HepG2 (cell line): ENCODE measurements around the gene TESK1. TPM values are rescaled to one million over a fixed set of nuclear protein-coding genes. Genes with fewer than 3 reads are reported as not detected.

Experiments used
- ATAC-seq: fragments of 200-7000 bp; cut with Tn5 transposase; 3 replicates; pipeline ENCODE4 v1.9.1; 2020; ENCODE audit warnings: mild to moderate bottlenecking, moderate library complexity
- BruUV-seq: library from RNA; stranded (reverse); fragments of 400-500 nt; replicated peaks from 2 replicates; lab custom pipeline; 2021; lab: Mats Ljungman, UMichigan
- CTCF ChIA-PET: fragments of 300-600 bp; formaldehyde crosslinking; extraction: SDS; loops from one replicate; lab custom pipeline; 2021; ENCODE audit warnings: low total read pairs, inconsistent platforms, low intra/inter-chr PET ratio; lab: Yijun Ruan, JAX
- POLR2A ChIA-PET: fragments of 350-600 bp; sonication (Branson Sonifier 250); formaldehyde crosslinking; loops from one replicate; lab custom pipeline; 2020; ENCODE audit warnings: antibody characterized with exemption, inconsistent platforms; lab: Yijun Ruan, JAX
- DNase-seq: peaks from one replicate; pipeline ENCODE4 v3.0.0-alpha.2; 2015; ENCODE audit warnings: low spot score
- FAIRE-seq: peaks from 3 replicates; lab custom pipeline; 2011; peaks lifted over from hg19 to GRCh38; lab: Jason Lieb, UNC
- H2AFZ ChIP-seq: one replicate; pipeline ENCODE4 v1.6.1; 2011; ENCODE audit warnings: low read length, inconsistent platforms
- H3K27ac ChIP-seq: fragments of 300-600 bp; 3 replicates; pipeline ENCODE4 v1.8.0; 2011; ENCODE audit warnings: mixed run types, mild to moderate bottlenecking, mixed read lengths, low read length, inconsistent platforms; ENCODE audit not compliant: insufficient read depth; ENCODE audit errors: extremely low read length
- H3K27me3 ChIP-seq, 2 experiments: fragments of 200-600 bp in 1 of 2; 2 replicates in 1 of 2; 3 replicates in 1 of 2; pipeline versions ENCODE4 v1.6.0 to v1.8.0; 2011; ENCODE audit warnings: low read length in 2 of 2, mild to moderate bottlenecking in 2 of 2, moderate library complexity in 2 of 2, inconsistent platforms in 1 of 2; ENCODE audit not compliant: insufficient read depth in 2 of 2, control insufficient read depth in 1 of 2
- H3K36me3 ChIP-seq, 2 experiments: fragments of 200-600 bp in 1 of 2; replicated peaks in 1 of 2; 2 replicates in 1 of 2; 3 replicates in 1 of 2; pipeline versions ENCODE4 v1.5.1 to v1.8.0; 2011; ENCODE audit warnings: low read length in 2 of 2, inconsistent platforms in 1 of 2; ENCODE audit not compliant: insufficient read depth in 2 of 2, control insufficient read depth in 1 of 2
- H3K4me1 ChIP-seq: 2 replicates; pipeline ENCODE4 v1.5.1; 2012; ENCODE audit warnings: low read length, inconsistent platforms; ENCODE audit not compliant: insufficient read depth
- H3K4me2 ChIP-seq: 2 replicates; pipeline ENCODE4 v1.6.0; 2011; ENCODE audit warnings: low read depth, low read length, inconsistent platforms
- H3K4me3 ChIP-seq, 3 experiments: fragments of 200-600 bp in 1 of 3; sonication (generic), shearing (Covaris generic) in 1 of 3; replicated peaks in 1 of 3; 2 replicates each; pipeline ENCODE4 v1.5.1; 2011 to 2016; ENCODE audit warnings: low read length in 3 of 3, inconsistent platforms in 2 of 3, low read depth in 2 of 3, mild to moderate bottlenecking in 2 of 3, control low read depth in 1 of 3, mixed read lengths in 1 of 3; ENCODE audit not compliant: insufficient read depth in 1 of 3
- H3K79me2 ChIP-seq: one replicate; pipeline ENCODE4 v1.6.1; 2011; ENCODE audit warnings: low read length, inconsistent platforms; ENCODE audit not compliant: insufficient read depth
- H3K9ac ChIP-seq: 2 replicates; pipeline ENCODE4 v1.6.0; 2011; ENCODE audit warnings: mild to moderate bottlenecking, low read depth, low read length, inconsistent platforms; ENCODE audit not compliant: insufficient read depth
- H3K9me3 ChIP-seq: 2 replicates; pipeline ENCODE4 v1.5.1; 2012; ENCODE audit warnings: mild to moderate bottlenecking, low read length
- H4K20me1 ChIP-seq: 2 replicates; pipeline ENCODE4 v1.6.0; 2011; ENCODE audit warnings: inconsistent platforms, mild to moderate bottlenecking, low read length, moderate library complexity; ENCODE audit not compliant: insufficient read depth
- ADNP ChIP-seq: sonication (generic); formaldehyde crosslinking; IDR thresholded peaks from 2 replicates; pipeline ENCODE4 v1.4.0; 2020; ENCODE audit warnings: missing genetic modification reagents
- ATAD3A ChIP-seq: sonication (generic); formaldehyde crosslinking; IDR thresholded peaks from 2 replicates; pipeline ENCODE4 v1.4.0; 2020; ENCODE audit warnings: missing genetic modification reagents
- ATF5 ChIP-seq: sonication (generic); formaldehyde crosslinking; IDR thresholded peaks from 2 replicates; pipeline ENCODE4 v1.4.0; 2020; ENCODE audit warnings: mild to moderate bottlenecking, low read depth, missing genetic modification reagents
- BRCA1 ChIP-seq: sonication (generic); formaldehyde crosslinking; IDR thresholded peaks from 2 replicates; pipeline ENCODE4 v1.4.0; 2020; ENCODE audit warnings: missing genetic modification reagents
- ERF ChIP-seq: IDR thresholded peaks from 2 replicates; pipeline ENCODE4 v1.6.1; 2018; ENCODE audit warnings: missing biosample characterization, missing genetic modification reagents
- ETV6 ChIP-seq: sonication (generic); formaldehyde crosslinking; conservative IDR thresholded peaks from 2 replicates; pipeline ENCODE4 v1.4.0; 2020; ENCODE audit warnings: missing genetic modification reagents
- HDAC6 ChIP-seq: fragments of 200-600 bp; sonication (generic); IDR thresholded peaks from 2 replicates; pipeline ENCODE4 v1.7.0; 2017; ENCODE audit warnings: mild to moderate bottlenecking, antibody characterized with exemption, low read length, low read depth
- HNF4G ChIP-seq, 2 experiments: sonication (generic) in 1 of 2; formaldehyde crosslinking in 1 of 2; IDR thresholded peaks; 2 replicates each; pipeline versions ENCODE4 v1.4.0 to v1.6.1; 2011 to 2020; ENCODE audit warnings: borderline replicate concordance in 2 of 2, low read depth in 2 of 2, mild to moderate bottlenecking in 2 of 2, low read length in 1 of 2, missing genetic modification reagents in 1 of 2, moderate library complexity in 1 of 2
- HOMEZ ChIP-seq: IDR thresholded peaks from 2 replicates; pipeline ENCODE4 v1.6.1; 2016; ENCODE audit warnings: low read depth
- JARID2 ChIP-seq: sonication (generic); formaldehyde crosslinking; IDR thresholded peaks from 2 replicates; pipeline ENCODE4 v1.8.1; 2023; ENCODE audit warnings: missing genetic modification reagents, inconsistent platforms; ENCODE audit not compliant: insufficient replicate concordance
- MLXIP ChIP-seq: sonication (generic); formaldehyde crosslinking; IDR thresholded peaks from 2 replicates; pipeline ENCODE4 v1.9.0; 2021; ENCODE audit warnings: missing genetic modification reagents, borderline replicate concordance
- RXRB ChIP-seq: IDR thresholded peaks from 2 replicates; pipeline ENCODE4 v1.6.1; 2016; ENCODE audit warnings: borderline replicate concordance, missing genetic modification reagents, missing compliant biosample characterization
- TCF7 ChIP-seq: sonication (generic); IDR thresholded peaks from 2 replicates; pipeline ENCODE4 v1.6.1; 2016; ENCODE audit warnings: antibody characterized with exemption, low read depth
- TEAD3 ChIP-seq: optimal IDR thresholded peaks from 2 replicates; pipeline ENCODE3; 2016; ENCODE audit warnings: borderline replicate concordance
- ZC3H13 ChIP-seq: sonication (generic); formaldehyde crosslinking; IDR thresholded peaks from 2 replicates; pipeline ENCODE4 v1.8.1; 2023; ENCODE audit warnings: mild to moderate bottlenecking, missing genetic modification reagents, moderate library complexity
- ZFP36L1 ChIP-seq: sonication (generic); formaldehyde crosslinking; IDR thresholded peaks from 2 replicates; pipeline ENCODE4 v1.8.0; 2022; ENCODE audit warnings: mild to moderate bottlenecking, missing genetic modification reagents, moderate library complexity
- ZMYM3 ChIP-seq: sonication (generic); formaldehyde crosslinking; IDR thresholded peaks from 2 replicates; pipeline ENCODE4 v1.5.1; 2020; ENCODE audit warnings: mild to moderate bottlenecking, missing genetic modification reagents
- ZNF207 ChIP-seq: fragments of 450-650 bp; IDR thresholded peaks from 2 replicates; pipeline ENCODE4 v1.6.1; 2016; ENCODE audit warnings: antibody characterized with exemption, borderline replicate concordance
- ZNF264 ChIP-seq: sonication (generic); formaldehyde crosslinking; IDR thresholded peaks from 2 replicates; pipeline ENCODE4 v1.4.0; 2020; ENCODE audit warnings: missing genetic modification reagents
- ZNF576 ChIP-seq: sonication (generic); formaldehyde crosslinking; IDR thresholded peaks from 2 replicates; pipeline ENCODE4 v1.4.0; 2020; ENCODE audit warnings: mild to moderate bottlenecking, missing genetic modification reagents
- ZNF670 ChIP-seq: sonication (generic); formaldehyde crosslinking; IDR thresholded peaks from 2 replicates; pipeline ENCODE4 v1.8.0; 2022; ENCODE audit warnings: mild to moderate bottlenecking, missing genetic modification reagents, borderline replicate concordance
- WGBS: methylation state at CpG from one replicate; pipeline ENCODE4 v1.1.6; 2017; ENCODE audit warnings: low lambda C conversion rate; 5-methylcytosine and 5-hydroxymethylcytosine counted together
- in situ Hi-C: cut with HindIII; loops from 2 replicates; pipeline ENCODE4 v1.10.0; 2017; ENCODE audit warnings: low pct_unique_long_range_greater_than_20kb; ENCODE audit not compliant: extremely low pct_ligation_motif_present
- intact Hi-C: fragments of 100-400 bp; cut with micrococcal nuclease; formaldehyde crosslinking; loops from one replicate; pipeline ENCODE4 v1.10.0; 2022; ENCODE audit not compliant: unreplicated experiment
- polyA plus RNA-seq, 8 experiments: library from polyadenylated mRNA; depleted of rRNA in 3 of 8; stranded (reverse) in 7 of 8; unstranded in 1 of 8; fragments of >200 nt; fragmentation: Illumina TruSeq in 4 of 8; extraction: Trizol in 4 of 8; gene quantifications; 2 replicates each; pipeline versions ENCODE4 v1.2.1 to v1.2.3, GENCODE V29; 2011 to 2016; ENCODE audit warnings: low read depth in 4 of 8, missing spikeins in 1 of 8, mixed read lengths in 1 of 8; ENCODE audit not compliant: insufficient read depth in 1 of 8
- total RNA-seq, 5 experiments: library from RNA; depleted of rRNA; stranded (reverse); fragments of >200 nt; fragmentation: Illumina TruSeq; extraction: Trizol; gene quantifications; 2 replicates each; pipeline ENCODE4 v1.2.3, GENCODE V29; 2016; ENCODE audit warnings: low read depth in 1 of 5

TESK1 gene
- total and polyA plus RNA-seq, 2 of the 13 experiments (the other 11 are each of a cell fraction or from before 2014, with no cell fraction given), result 7.3 to 13.6 TPM

- Histone ChIP-seq H3K9ac (peak overlapping the region; percentile 27), H3K4me2 (peak overlapping the region; percentile 64), H3K36me3 (no peaks in the 10 kb centered on the region; a peak in 2 of 5 replicates), H3K79me2 (no peaks in the 10 kb centered on the region), H3K9me3 (no peaks in the 10 kb centered on the region), H4K20me1 (no peaks in the 10 kb centered on the region), H3K4me3 (peak overlapping the region in 2 of 3 experiments; percentile 11 to 53; a peak in 2 of 6 replicates), H3K27me3 (no peaks in the 10 kb centered on the region), H3K27ac (peak overlapping the region; percentile 17), H2AFZ (no peak overlapping the region), H3K4me1 (peaks cover 14% of the 10 kb centered on the region)
- peak; percentile 95 for ATAC-seq
- FAIRE-seq, result peak; percentile 75
- 26% methylated on average over 14 of the region's 14 CpGs for WGBS
- in situ Hi-C loops (loop anchor here (5.0 kb wide), 1 partner anchor 34 kb away; no protein-coding TSS in a partner anchor), intact Hi-C loops (loop anchor here (5.0 kb wide), 1 partner anchor 34 kb away; no protein-coding TSS in a partner anchor)
- BruUV-seq, result no TSS peak
- DNase-seq, result peak; percentile 63
- ChIA-PET CTCF (no interaction called here), POLR2A (no interaction called here)
- TF ChIP-seq HDAC6 (no peak), HNF4G (IDR thresholded peaks at IDR 0.05; ENCODE audit: borderline replicate concordance, low read depth, low read length) (no peak), HNF4G (CRISPR knock-in tag; IDR thresholded peaks at IDR 0.05; ENCODE audit: borderline replicate concordance, low read depth) (no peak), ZNF670 (CRISPR knock-in tag) (no peak), ZNF576 (CRISPR knock-in tag) (no peak), BRCA1 (CRISPR knock-in tag) (no peak), TEAD3 (peak; percentile 48), ATAD3A (CRISPR knock-in tag) (no peak), RXRB (peak; percentile 23; the same call in 1 of the 2 replicates), ATF5 (CRISPR knock-in tag) (no peak), ZNF207 (no peak), ZNF264 (CRISPR knock-in tag) (no peak), ZFP36L1 (CRISPR knock-in tag) (no peak), HOMEZ (CRISPR knock-in tag) (peak; percentile 59; the same call in 1 of the 2 replicates), ERF (CRISPR knock-in tag) (no peak), ZMYM3 (CRISPR knock-in tag) (0 out of 2 replicates have a peak, but pooled peaks have one; percentile 25), ETV6 (CRISPR knock-in tag) (no peak), MLXIP (CRISPR knock-in tag) (no peak), JARID2 (CRISPR knock-in tag) (no peak), ADNP (CRISPR knock-in tag) (no peak), ZC3H13 (no peak), TCF7 (no peak)
These were observed 41.3 kb upstream of the TESK1 start for GRCh38 chr9:35563791-35564197.
